B cell (primary cell): ENCODE measurements around the gene COQ8A. TPM values are rescaled to one million over a fixed set of nuclear protein-coding genes. Genes with fewer than 3 reads are reported as not detected.

Experiments
- ATAC-seq: fragments of 200-7000 bp; cut with Tn5 transposase; one replicate; pipeline ENCODE4 v1.10.0; 2021; ENCODE audit warnings: low read depth, mild to moderate bottlenecking, moderate number of reproducible peaks, moderate library complexity
- CTCF ChIA-PET: fragments of 350-600 bp; sonication (Branson Sonifier 250); formaldehyde crosslinking; loops from one replicate; lab custom pipeline; 2021; ENCODE audit warnings: antibody characterized with exemption, inconsistent platforms; lab: Charles Lee
- POLR2A ChIA-PET: fragments of 350-600 bp; sonication (Branson Sonifier 250); formaldehyde crosslinking; loops from one replicate; lab custom pipeline; 2021; ENCODE audit warnings: antibody characterized with exemption; lab: Charles Lee
- DNase-seq: peaks from one replicate; pipeline ENCODE4 v3.0.0; 2013
- H2AFZ ChIP-seq: 2 replicates; pipeline ENCODE4 v1.6.1; 2012; ENCODE audit warnings: mild to moderate bottlenecking, low read depth, low read length; ENCODE audit not compliant: insufficient read depth, poor library complexity, severe bottlenecking
- H3K27ac ChIP-seq, 2 donors: 1 replicate in 1 of 2; 2 replicates in 1 of 2; pipeline ENCODE4 v1.5.1; 2012 to 2013; ENCODE audit warnings: low read length in 2 of 2, mild to moderate bottlenecking in 2 of 2, moderate library complexity in 1 of 2
- H3K27me3 ChIP-seq, 4 experiments: fragments of 200-600 bp in 1 of 4; sonication (generic) in 1 of 4; replicated peaks in 1 of 4; 1 replicate in 2 of 4; 2 replicates in 2 of 4; pipeline versions ENCODE4 v1.6.1 to v1.7.0; 2013 to 2016; ENCODE audit warnings: low read length in 3 of 4, mild to moderate bottlenecking in 2 of 4, mixed read lengths in 1 of 4, moderate library complexity in 1 of 4; ENCODE audit not compliant: insufficient read depth in 4 of 4, control insufficient read depth in 3 of 4; ENCODE audit errors: control extremely low read depth in 1 of 4
- H3K36me3 ChIP-seq, 2 experiments: replicated peaks in 1 of 2; 1 replicate in 1 of 2; 2 replicates in 1 of 2; pipeline versions ENCODE4 v1.6.1 to v1.7.1; 2013; ENCODE audit warnings: low read length in 1 of 2; ENCODE audit not compliant: insufficient read depth in 2 of 2, control insufficient read depth in 1 of 2; ENCODE audit errors: control extremely low read depth in 1 of 2, extremely low read depth in 1 of 2
- H3K4me1 ChIP-seq, 2 donors: fragments of 200-600 bp in 1 of 2; sonication (generic) in 1 of 2; 1 replicate in 1 of 2; 2 replicates in 1 of 2; pipeline versions ENCODE4 v1.5.1 to v1.6.1; 2013 to 2017; ENCODE audit warnings: low read length in 2 of 2; ENCODE audit not compliant: control insufficient read depth in 2 of 2, insufficient read depth in 2 of 2
- H3K4me2 ChIP-seq: replicated peaks from 2 replicates; pipeline ENCODE3; 2012; ENCODE audit warnings: mild to moderate bottlenecking, low read depth, low read length; ENCODE audit not compliant: poor library complexity, severe bottlenecking
- H3K4me3 ChIP-seq, 5 experiments: fragments of 200-600 bp in 1 of 5; sonication (generic) in 1 of 5; 1 replicate in 3 of 5; 2 replicates in 2 of 5; pipeline versions ENCODE4 v1.5.1 to v1.7.0; 2011 to 2016; ENCODE audit warnings: low read length in 4 of 5, mild to moderate bottlenecking in 4 of 5, low read depth in 2 of 5, control low read depth in 1 of 5, moderate library complexity in 1 of 5; ENCODE audit not compliant: insufficient read depth in 1 of 5; ENCODE audit errors: control extremely low read depth in 1 of 5, extremely low read depth in 1 of 5
- H3K79me2 ChIP-seq: fragments of 200-600 bp; sonication (generic); one replicate; pipeline ENCODE4 v1.6.0; 2016; ENCODE audit warnings: low read length; ENCODE audit not compliant: control insufficient read depth, insufficient read depth
- H3K9ac ChIP-seq: fragments of 200-600 bp; sonication (generic); 2 replicates; pipeline ENCODE4 v1.6.1; 2017; ENCODE audit warnings: mild to moderate bottlenecking, low read length, moderate library complexity
- H3K9me3 ChIP-seq, 3 donors: one replicate each; pipeline versions ENCODE4 v1.6.1 to v1.7.1; 2013; ENCODE audit warnings: low read length in 2 of 3; ENCODE audit not compliant: control insufficient read depth in 2 of 3, insufficient read depth in 1 of 3; ENCODE audit errors: control extremely low read depth in 1 of 3
- H4K20me1 ChIP-seq: 2 replicates; pipeline ENCODE4 v1.6.0; 2012; ENCODE audit warnings: mild to moderate bottlenecking, low read length; ENCODE audit not compliant: insufficient read depth, control insufficient read depth, poor library complexity, severe bottlenecking
- H3K27ac Mint-ChIP-seq: one replicate; pipeline ENCODE4 v1.8.0; 2021; ENCODE audit warnings: mixed read lengths
- H3K27me3 Mint-ChIP-seq: one replicate; pipeline ENCODE4 v1.8.0; 2021; ENCODE audit warnings: mixed read lengths
- H3K4me1 Mint-ChIP-seq: one replicate; pipeline ENCODE4 v1.8.0; 2021; ENCODE audit warnings: mixed read lengths
- H3K4me3 Mint-ChIP-seq: one replicate; pipeline ENCODE4 v1.8.0; 2021; ENCODE audit warnings: mixed read lengths
- H3K9me3 Mint-ChIP-seq: one replicate; pipeline ENCODE4 v1.8.0; 2022; ENCODE audit warnings: mixed read lengths; ENCODE audit not compliant: insufficient read depth
- EZH2 ChIP-seq: IDR thresholded peaks from 2 replicates; pipeline ENCODE4 v1.6.1; 2012; ENCODE audit warnings: borderline replicate concordance, low read depth, mild to moderate bottlenecking, moderate library complexity, low read length; ENCODE audit not compliant: insufficient read depth, poor library complexity, severe bottlenecking
- WGBS: methylation state at CpG from one replicate; pipeline ENCODE4 v1.1.5; 2013; ENCODE audit warnings: missing lambda C conversion rate; ENCODE audit not compliant: insufficient coverage; 5-methylcytosine and 5-hydroxymethylcytosine counted together
- intact Hi-C: fragments of 100-400 bp; cut with micrococcal nuclease; formaldehyde crosslinking; loops from one replicate; pipeline ENCODE4 v1.10.0; 2022
- polyA plus RNA-seq: library from polyadenylated mRNA; depleted of rRNA; stranded (reverse); fragments of >200 nt; gene quantifications from 2 replicates; pipeline ENCODE4 v1.2.3, GENCODE V29; 2012
- total RNA-seq, 2 donors: library from RNA; stranded (reverse); fragments of 120-200 nt in 1 of 2; gene quantifications; 1 replicate in 1 of 2; 2 replicates in 1 of 2; pipeline versions ENCODE4 v1.2.3 to v1.2.4, GENCODE V29; 2013 to 2022
- TF ChIP-seq, protein P1 (sequence below): fragments of 200-600 bp; IDR thresholded peaks from one replicate; pipeline ENCODE4 v1.8.0; 2022; ENCODE audit warnings: antibody characterized with exemption, mild to moderate bottlenecking

The COQ8A gene
- total and polyA plus RNA-seq, 2 donors (not counting 1 experiment from before 2014, with no cell fraction given): 44.3 to 58.2 TPM

DNA sequence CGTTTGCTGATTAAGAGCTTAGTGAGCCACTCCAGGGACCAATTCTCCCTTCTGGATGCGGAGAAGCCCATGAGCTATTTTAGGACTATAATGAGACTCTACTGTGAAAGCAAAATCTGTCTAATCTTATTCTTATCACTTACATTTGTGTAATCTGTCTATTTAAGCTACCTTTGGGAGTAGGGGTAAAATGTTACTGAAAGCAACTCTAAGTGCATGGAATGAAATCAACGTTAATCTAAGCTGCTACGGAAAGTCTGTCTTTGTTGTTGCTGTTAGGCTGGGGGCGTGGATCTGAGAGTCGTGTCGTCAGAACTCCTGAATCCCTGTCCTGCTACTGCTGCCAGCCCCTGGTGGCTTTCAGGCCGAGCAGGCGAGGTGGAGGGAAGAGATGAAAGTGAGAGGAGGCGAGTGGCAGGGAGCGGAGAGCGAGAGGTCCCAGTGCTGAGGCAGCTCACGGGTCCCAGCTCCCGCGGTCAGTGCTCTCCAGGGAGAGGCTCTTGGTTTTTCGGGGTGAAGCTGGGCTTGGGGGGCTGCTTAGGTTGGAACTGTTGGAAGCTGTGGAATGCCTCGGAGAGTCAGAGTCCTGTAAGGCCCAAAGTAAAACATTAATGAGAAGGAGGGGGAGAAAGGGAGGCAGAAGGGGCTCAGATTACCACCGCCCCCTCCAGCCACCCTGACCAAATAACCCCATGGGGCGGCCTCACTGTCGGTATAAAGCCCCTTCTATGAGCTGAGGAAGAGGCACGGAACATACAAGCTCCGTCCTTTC, 53.9 kb downstream of the COQ8A start:
- H3K4me3 ChIP-seq: no peak overlapping the region
- no peaks in the 10 kb centered on the region for H3K9me3 ChIP-seq
- 97% methylated on average over 18 of the region's 22 CpGs for WGBS
- no peaks in the 10 kb centered on the region for H3K79me2 ChIP-seq
- peaks cover 17% of the 10 kb centered on the region in 2 donors for H3K4me1 ChIP-seq
- H3K4me1 Mint-ChIP-seq: peaks cover 18% of the 10 kb centered on the region
- TF ChIP-seq, protein P1, sequence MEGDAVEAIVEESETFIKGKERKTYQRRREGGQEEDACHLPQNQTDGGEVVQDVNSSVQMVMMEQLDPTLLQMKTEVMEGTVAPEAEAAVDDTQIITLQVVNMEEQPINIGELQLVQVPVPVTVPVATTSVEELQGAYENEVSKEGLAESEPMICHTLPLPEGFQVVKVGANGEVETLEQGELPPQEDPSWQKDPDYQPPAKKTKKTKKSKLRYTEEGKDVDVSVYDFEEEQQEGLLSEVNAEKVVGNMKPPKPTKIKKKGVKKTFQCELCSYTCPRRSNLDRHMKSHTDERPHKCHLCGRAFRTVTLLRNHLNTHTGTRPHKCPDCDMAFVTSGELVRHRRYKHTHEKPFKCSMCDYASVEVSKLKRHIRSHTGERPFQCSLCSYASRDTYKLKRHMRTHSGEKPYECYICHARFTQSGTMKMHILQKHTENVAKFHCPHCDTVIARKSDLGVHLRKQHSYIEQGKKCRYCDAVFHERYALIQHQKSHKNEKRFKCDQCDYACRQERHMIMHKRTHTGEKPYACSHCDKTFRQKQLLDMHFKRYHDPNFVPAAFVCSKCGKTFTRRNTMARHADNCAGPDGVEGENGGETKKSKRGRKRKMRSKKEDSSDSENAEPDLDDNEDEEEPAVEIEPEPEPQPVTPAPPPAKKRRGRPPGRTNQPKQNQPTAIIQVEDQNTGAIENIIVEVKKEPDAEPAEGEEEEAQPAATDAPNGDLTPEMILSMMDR: no peak
- TF ChIP-seq EZH2: no peak
- H3K27ac Mint-ChIP-seq: no peak overlapping the region
- intact Hi-C loops: no loop called here
- no peaks in the 10 kb centered on the region for H3K27me3 ChIP-seq
- H4K20me1 ChIP-seq: no peaks in the 10 kb centered on the region
- peaks cover 5% of the 10 kb centered on the region for H3K27me3 Mint-ChIP-seq
- H2AFZ ChIP-seq: no peak overlapping the region
- ATAC-seq: no peak
- H3K4me3 Mint-ChIP-seq: no peak overlapping the region
- H3K36me3 ChIP-seq: no peaks in the 10 kb centered on the region
- DNase-seq: no peak
- ChIA-PET CTCF (no interaction called here), POLR2A (no interaction called here)
- no peak overlapping the region for H3K27ac ChIP-seq
- H3K9me3 Mint-ChIP-seq: no peaks in the 10 kb centered on the region
- H3K9ac ChIP-seq: no peak overlapping the region
- no peak overlapping the region for H3K4me2 ChIP-seq

DNA sequence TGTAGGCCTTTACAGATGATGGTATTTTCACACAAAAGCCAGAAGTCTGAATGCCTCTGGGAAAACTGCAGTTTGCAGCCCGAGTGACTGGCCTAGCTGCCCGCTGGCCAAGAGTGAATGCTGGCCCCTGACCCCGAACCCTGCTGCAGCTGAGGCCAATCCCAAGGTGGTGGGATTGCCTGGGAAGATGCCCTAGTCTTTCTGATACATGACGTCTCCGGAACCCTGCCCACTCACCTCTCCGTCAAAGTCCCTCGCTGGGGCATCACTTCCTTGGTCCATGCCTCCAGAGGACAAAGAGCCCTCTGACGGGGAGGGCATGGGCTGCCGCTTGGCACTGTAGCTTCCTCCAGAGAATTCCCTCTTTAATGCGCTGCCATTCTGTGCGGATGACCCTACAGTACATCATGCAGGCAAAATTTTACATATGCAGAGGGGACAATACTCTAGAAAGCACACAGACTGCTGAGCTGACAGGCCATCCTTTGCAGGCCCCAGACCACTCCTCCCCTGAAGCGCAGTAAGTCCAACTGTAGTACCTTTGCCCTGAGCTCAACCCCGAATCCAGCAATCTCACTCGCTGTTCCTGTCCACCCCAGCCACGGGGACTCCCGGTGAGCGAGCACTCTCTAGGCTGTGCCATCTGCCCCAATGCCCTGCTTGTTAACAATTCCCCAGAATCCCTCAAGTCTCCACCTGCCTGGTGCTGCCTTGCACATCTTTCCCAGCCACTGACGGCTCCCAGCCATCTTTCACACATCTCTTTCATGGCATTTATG, 54.7 kb downstream of the COQ8A start:
- Mint-ChIP-seq H3K27me3 (peaks cover 5% of the 10 kb centered on the region), H3K4me3 (no peak overlapping the region), H3K4me1 (peaks cover 10% of the 10 kb centered on the region), H3K9me3 (no peaks in the 10 kb centered on the region), H3K27ac (no peak overlapping the region)
- H3K79me2 ChIP-seq: no peaks in the 10 kb centered on the region
- no peak overlapping the region for H2AFZ ChIP-seq
- H4K20me1 ChIP-seq: no peaks in the 10 kb centered on the region
- TF ChIP-seq EZH2: no peak
- TF ChIP-seq, protein P1: no peak
- no peak overlapping the region for H3K4me3 ChIP-seq
- H3K4me1 ChIP-seq: peaks cover 9% of the 10 kb centered on the region in 2 donors
- intact Hi-C loops: no loop called here
- no peaks in the 10 kb centered on the region for H3K36me3 ChIP-seq
- ATAC-seq (no peak), DNase-seq (no peak)
- H3K9ac ChIP-seq: no peak overlapping the region
- H3K9me3 ChIP-seq: no peaks in the 10 kb centered on the region
- H3K27ac ChIP-seq: no peak overlapping the region
- CTCF ChIA-PET: no interaction called here
- no peaks in the 10 kb centered on the region for H3K27me3 ChIP-seq
- 94% methylated on average over 18 of the region's 18 CpGs for WGBS
- POLR2A ChIA-PET: no interaction called here
- no peak overlapping the region for H3K4me2 ChIP-seq
